Posterior vena cava (tissue), 2 donors: Measurements from ENCODE around the gene BARX1. TPM values are rescaled to one million over a fixed set of nuclear protein-coding genes. Genes with fewer than 3 reads are reported as not detected.
"Not testable (repeated sequence)": the region's sequence is repeated elsewhere in the genome, so short reads cannot be mapped to it uniquely, and the experiment has no call there.

Experiments
- DNase-seq: peaks from one replicate; pipeline ENCODE4 v3.0.0-alpha.2; 2020; ENCODE audit warnings: low spot score
- intact Hi-C, 2 donors: fragments of 100-400 bp; cut with DNase I; formaldehyde crosslinking; loops; one replicate each; pipeline versions ENCODE4 v1.14.1 to v1.14.2; 2022 to 2023
- total RNA-seq, 2 donors: library from RNA; stranded (reverse); fragmentation: NEBNext Ultra II Directional; extraction: Animal tissue kit (Norgen Biotek cat#: 25700); gene quantifications; one replicate each; pipeline ENCODE4 v1.2.1, GENCODE V29; 2021
- donor health status: DM: yes; HTN: yes; CAD: no.
- donor health status: DM: yes; HTN: yes; CAD: no.

BARX1 gene
- total RNA-seq, 2 donors from 2014 or later, result not detected

- intact Hi-C loops, result loop anchor here in 1 of 2 donors (10.0 kb wide), 2 partner anchors 144 to 394 kb away; partner anchors contain the start of gene PHF2
- peak; percentile 59 for DNase-seq
These were observed 13.5 kb upstream of the BARX1 start for GRCh38 chr9:93968451-93969327.

- peak; percentile 45 for DNase-seq
These were observed 12.1 kb upstream of the BARX1 start for GRCh38 chr9:93967020-93967803.

DNA sequence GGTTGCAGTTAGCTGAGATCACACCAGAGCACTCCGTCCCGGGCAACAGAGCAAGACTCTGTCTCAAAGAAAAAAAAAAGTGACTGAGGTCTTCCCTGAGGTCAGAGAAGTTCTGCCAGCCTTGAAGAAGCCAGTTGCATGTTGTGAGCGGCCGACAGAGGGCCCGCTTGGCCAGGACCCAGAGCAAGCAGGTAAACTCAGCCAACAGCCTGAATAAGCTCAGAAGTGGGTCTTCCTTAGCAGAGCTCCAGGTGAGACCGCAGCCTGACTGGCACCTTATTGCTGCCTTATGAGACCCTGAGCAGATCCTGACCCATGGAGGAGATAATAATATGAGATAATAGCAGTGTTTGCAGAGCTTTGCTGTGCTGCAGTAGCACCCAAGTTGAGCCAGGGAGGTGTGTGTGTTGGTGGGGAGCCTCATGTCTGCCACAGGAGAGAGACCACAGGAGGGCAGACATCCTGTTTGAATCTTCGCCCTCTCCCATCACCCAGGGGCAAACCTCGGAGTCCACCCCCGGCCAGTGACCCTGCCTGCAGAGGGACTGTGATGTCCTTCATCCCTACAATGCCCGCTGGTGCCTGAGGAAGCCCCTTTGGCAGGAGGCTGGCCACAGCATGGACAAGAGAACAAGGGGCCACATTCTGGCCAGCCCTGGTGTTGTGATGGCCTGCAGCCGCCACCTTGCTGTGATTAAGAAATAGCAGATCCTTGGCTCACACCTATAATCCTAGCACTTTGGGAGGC lies 10.8 kb upstream of the BARX1 start:
- DNase-seq, result peak; percentile 78
- intact Hi-C loops, result loop anchor here in 1 of 2 donors (10.0 kb wide), 2 partner anchors 141 to 391 kb away; partner anchors contain the start of gene PHF2

More at GRCh38 chr9:93967020-93967803, 12.1 kb upstream of the BARX1 start:
- intact Hi-C loops, result loop anchor here in 1 of 2 donors (10.0 kb wide), 2 partner anchors 142 to 392 kb away; partner anchors contain the start of gene PHF2

DNA sequence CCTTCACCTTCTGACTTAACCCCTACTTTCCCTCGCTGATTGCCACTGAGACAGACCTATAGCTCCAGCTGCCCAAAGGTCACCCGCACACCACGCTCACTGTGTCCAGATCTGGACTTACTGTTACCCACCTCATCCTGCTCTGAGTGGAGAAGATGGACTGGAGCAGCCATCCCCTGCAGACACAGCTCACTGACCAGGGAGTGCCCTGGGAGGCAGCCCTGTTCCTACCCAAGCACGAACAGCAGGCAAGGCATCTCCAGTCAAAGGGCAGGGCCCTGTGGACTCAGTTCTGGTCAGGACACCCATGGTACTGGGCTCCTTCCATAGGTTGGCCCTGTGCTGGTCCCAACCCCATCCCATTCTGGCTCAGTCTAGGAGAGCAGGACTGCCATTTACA lies 9.5 kb upstream of the BARX1 start:
- DNase-seq, result peak; percentile 53
- intact Hi-C loops, result loop anchor here in 1 of 2 donors (5.0 to 10.0 kb wide), 3 partner anchors 140 to 390 kb away; partner anchors contain the start of gene PHF2

DNA sequence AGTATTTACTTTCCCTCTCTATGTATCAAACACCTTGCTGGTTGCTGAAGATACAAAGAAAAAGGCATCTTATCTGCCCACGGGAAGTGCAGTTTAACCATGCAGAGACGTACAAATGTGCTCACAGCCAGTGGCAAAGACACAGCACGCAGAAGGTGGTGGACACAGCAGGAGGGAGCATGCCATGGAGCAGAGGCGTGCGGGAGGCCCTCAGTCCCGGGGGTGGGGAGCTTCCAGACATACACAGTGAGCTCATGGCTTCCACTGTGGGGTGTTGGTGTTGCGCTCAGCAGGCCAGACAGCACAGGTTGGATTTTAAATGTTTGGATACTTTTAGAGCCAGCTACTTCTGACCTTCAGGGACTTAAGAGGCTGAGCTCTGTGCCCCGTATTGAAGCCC lies 8.8 kb upstream of the BARX1 start:
- peak; percentile 52 for DNase-seq
- intact Hi-C loops, result loop anchor here (2.0 to 10.0 kb wide), 4 partner anchors 139 to 389 kb away; partner anchors contain the start of gene PHF2 (in 1 of the 2)

DNA sequence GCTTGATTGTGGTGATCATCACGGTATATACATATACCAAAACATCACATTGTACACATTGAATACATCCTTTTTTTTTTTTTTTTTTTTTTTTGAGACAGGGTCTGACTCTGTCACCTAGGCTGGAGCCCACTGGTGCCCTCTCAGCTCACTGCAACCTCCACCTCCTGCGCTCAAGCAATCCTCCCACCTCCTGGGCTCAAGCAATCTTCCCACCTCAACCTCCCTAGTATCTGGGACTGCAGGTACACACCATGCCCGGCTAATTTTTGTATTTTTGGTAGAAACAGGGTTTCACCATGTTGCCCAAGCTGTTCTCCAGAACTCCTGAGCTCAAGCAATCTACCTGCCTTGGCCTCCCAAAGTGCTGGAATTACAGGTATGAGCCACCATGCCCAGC lies 8.3 kb upstream of the BARX1 start:
- intact Hi-C loops, result loop anchor here (2.0 to 10.0 kb wide), 4 partner anchors 139 to 389 kb away; partner anchors contain the start of gene PHF2 (in 1 of the 2)
- DNase-seq, result not testable (repeated sequence)

DNA sequence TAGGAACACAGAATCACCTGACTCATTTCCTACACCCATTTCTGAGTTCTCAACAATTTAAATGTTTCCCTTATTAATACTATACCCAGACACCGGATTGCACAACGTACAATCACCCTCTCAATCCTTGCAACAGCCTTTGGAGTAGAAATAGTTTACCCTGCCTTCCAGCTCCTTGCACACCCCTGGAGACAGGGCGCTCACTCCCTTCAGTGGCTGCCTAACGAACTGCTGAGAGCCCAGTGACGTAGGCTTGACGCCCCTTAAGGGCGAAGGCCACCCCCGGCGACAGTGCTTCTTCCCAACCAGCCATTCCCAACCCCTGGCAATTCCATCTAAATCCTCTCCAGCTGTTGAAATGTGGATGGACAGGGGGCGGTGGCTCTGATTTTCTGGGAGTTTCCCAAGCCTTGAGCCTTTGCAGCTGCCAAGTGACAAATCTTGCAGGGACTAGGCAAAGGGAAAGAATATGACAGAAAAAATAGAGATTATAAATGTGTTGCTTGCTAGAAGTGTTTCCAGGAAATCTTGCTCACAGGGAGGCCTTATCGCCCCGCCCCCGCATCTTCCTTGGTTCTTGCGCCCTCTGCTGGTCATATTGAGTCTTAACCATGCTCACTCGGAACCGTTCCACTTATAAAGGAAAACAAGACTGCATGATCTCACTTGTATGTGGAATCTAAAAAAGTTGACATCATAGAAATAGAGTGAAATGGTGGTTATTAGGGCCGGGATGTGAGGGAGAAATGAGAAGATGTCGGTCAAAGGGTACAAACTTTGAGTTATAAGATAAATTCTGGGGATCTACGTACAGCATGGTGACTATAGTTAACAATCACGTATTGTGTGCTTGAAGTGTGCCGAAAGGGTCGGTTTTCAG lies 7.6 kb upstream of the BARX1 start:
- intact Hi-C loops, result loop anchor here (2.0 to 10.0 kb wide), 4 partner anchors 138 to 388 kb away; partner anchors contain the start of gene PHF2 (in 1 of the 2)
- DNase-seq, result peak; percentile 93

- no peak for DNase-seq
- intact Hi-C loops, result loop anchor here (2.0 to 10.0 kb wide), 4 partner anchors 137 to 387 kb away; partner anchors contain the start of gene PHF2 (in 1 of the 2)
These were observed 6.9 kb upstream of the BARX1 start for GRCh38 chr9:93962017-93962416.

DNA sequence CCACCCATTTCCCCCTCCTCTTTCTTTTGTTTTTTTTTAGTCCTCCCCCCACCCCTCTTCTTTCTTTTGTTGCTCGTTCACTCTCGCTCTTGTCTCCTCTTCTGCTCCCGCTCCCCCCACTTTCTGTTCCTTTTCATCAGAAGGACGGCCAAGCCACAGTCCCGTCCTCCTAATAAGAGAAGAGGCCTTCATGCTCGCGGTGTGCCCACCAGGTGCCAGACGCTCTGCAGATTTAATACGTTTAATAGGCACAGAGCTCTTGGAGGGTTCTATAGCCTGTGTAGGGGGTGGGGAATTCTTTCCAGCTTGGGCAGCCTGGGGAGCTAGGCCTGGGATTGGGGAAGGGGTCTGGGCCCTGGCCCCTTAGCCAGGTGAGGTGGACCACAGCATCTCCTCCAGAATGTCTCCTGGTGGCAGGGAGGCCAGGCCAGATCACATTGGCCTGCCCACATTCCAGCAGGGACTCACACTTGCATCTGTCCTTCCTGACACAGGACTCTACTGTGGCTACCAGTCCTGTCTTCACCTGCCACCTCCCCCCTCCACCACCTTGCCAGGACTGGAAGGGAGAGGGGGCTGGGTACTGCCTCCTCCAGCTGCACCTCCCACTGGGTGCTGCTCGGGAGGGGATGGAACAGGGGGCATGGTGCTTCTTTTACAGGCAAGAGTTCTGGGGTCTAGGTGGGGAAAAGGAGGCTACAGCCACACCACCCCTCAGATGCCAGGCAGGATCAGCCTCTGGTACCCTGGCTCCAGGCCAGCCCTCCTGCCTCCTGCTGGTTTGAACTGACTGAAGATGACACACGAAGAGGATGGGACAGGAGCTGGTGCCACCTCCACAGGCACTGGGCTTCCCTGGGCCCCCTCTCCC lies 6.1 kb upstream of the BARX1 start:
- intact Hi-C loops, result loop anchor here in 1 of 2 donors (5.0 to 10.0 kb wide), 3 partner anchors 136 to 386 kb away; partner anchors contain the start of gene PHF2
- DNase-seq, result peak; percentile 48

GRCh38 chr9:93960221-93960970 lies 5.2 kb upstream of the BARX1 start:
- DNase-seq, result peak; percentile 81
- intact Hi-C loops, result loop anchor here in 1 of 2 donors (5.0 to 10.0 kb wide), 3 partner anchors 136 to 386 kb away; partner anchors contain the start of gene PHF2

DNA sequence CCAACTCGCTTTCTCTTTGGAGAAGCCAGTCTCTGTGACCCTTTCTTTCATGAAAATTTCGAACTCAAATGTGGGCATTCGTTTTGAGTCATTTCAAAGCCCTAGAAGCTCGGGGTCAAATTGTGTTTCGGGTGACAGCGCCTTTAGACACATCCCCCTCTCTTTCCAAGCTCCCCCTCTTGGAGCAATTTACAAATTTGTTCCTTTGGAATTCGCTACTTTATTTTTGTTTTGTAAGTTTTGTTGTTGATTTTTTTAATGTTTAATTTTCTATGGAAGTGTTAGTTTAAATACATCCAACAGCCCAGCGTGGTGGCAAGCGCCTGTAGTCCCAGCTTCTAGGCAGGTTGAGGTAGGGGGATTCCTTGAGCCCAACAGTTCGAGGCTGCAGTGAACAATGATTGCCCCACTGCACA lies 4.6 kb upstream of the BARX1 start:
- intact Hi-C loops, result loop anchor here in 1 of 2 donors (5.0 to 10.0 kb wide), 3 partner anchors 135 to 385 kb away; partner anchors contain the start of gene PHF2
- no peak for DNase-seq

DNA sequence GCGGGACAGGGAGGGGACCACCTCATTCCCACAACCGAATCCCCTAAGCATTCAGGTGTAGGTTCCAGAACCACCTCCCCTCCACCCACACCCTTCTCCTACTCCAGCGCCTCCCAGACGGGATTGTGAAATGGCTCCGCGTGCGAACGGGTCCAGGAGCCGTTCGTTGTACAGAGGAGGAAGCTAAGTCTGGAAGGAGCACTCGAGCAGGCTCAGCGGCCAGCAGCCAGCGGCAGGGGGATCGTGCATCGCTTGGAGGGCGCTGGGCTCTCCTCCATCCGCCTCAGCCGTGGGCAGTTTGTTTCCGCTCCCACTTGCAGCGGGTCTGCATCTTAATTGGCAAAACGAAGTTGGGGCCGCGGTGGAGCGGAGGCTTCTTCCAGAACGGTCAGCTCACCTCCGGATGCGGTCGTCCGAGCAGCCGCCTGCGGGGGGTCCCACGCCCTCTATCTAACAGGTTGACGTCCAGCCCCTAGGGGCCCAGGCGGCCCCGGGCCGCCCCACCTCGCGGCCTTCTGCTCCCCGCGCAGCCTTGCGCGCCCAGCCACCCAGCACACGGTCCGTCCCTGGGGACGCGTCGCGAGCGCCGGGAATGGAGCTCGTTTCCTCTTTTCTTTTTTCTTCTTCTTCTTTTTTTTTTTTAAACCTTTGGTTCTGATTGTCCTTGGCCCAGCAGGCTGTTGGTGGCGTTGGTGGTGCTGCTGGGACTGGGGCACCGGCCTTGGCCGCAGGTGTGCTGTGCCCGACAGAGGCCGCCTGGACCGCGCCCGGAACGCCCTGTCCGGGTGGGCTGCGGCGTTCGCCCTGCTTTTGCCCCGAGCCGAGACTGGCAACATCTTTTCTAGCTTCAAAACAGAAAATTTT lies 3.9 kb upstream of the BARX1 start:
- peak; percentile 83 for DNase-seq
- intact Hi-C loops, result no loop called here

- DNase-seq, result peak; percentile 64
These were observed 3.1 kb upstream of the BARX1 start for GRCh38 chr9:93958121-93958818.

More at GRCh38 chr9:93958121-93958818, 3.1 kb upstream of the BARX1 start:
- intact Hi-C loops, result no loop called here
